Liver (tissue), 9 donors: Measurements from ENCODE around the gene RBSN. TPM values are rescaled to one million over a fixed set of nuclear protein-coding genes. Genes with fewer than 3 reads are reported as not detected.

Experiments
- DNase-seq: peaks from one replicate; pipeline ENCODE4 v3.0.0-alpha.2; 2017; ENCODE audit warnings: low spot score
- H3K27ac ChIP-seq, 2 donors: one replicate each; pipeline ENCODE4 v1.7.0; 2013; ENCODE audit warnings: inconsistent platforms in 2 of 2, low read length in 2 of 2, control low read depth in 1 of 2, low read depth in 1 of 2, mild to moderate bottlenecking in 1 of 2
- H3K27me3 ChIP-seq, 4 donors: one replicate each; pipeline versions ENCODE4 v1.6.1 to v1.7.0; 2013; ENCODE audit warnings: low read length in 3 of 4, inconsistent platforms in 1 of 4, mild to moderate bottlenecking in 1 of 4, moderate library complexity in 1 of 4; ENCODE audit not compliant: control insufficient read depth in 4 of 4, insufficient read depth in 4 of 4
- H3K36me3 ChIP-seq, 4 donors: one replicate each; pipeline versions ENCODE4 v1.6.1 to v1.7.0; 2013; ENCODE audit warnings: low read length in 3 of 4, mild to moderate bottlenecking in 3 of 4, low read depth in 1 of 4, moderate library complexity in 1 of 4; ENCODE audit not compliant: control insufficient read depth in 4 of 4, insufficient read depth in 3 of 4
- H3K4me1 ChIP-seq, 4 donors: one replicate each; pipeline versions ENCODE4 v1.6.1 to v1.7.0; 2013; ENCODE audit warnings: low read length in 3 of 4, mild to moderate bottlenecking in 3 of 4, moderate library complexity in 1 of 4; ENCODE audit not compliant: control insufficient read depth in 4 of 4, insufficient read depth in 4 of 4
- H3K4me3 ChIP-seq, 3 donors: one replicate each; pipeline versions ENCODE4 v1.6.1 to v1.7.0; 2013; ENCODE audit warnings: low read length in 3 of 3, control low read depth in 1 of 3, low read depth in 1 of 3, mild to moderate bottlenecking in 1 of 3
- H3K9ac ChIP-seq, 2 donors: one replicate each; pipeline ENCODE4 v1.7.0; 2013; ENCODE audit warnings: low read length in 2 of 2, mild to moderate bottlenecking in 2 of 2, moderate library complexity in 2 of 2, control low read depth in 1 of 2, low read depth in 1 of 2
- H3K9me3 ChIP-seq, 4 donors: one replicate each; pipeline versions ENCODE4 v1.6.1 to v1.7.0; 2013; ENCODE audit warnings: low read length in 3 of 4; ENCODE audit not compliant: control insufficient read depth in 4 of 4
- CTCF ChIP-seq: fragments of 150-350 bp; IDR thresholded peaks from 2 replicates; pipeline ENCODE4 v1.5.1; 2017; ENCODE audit warnings: improper control_type of control experiment, low read depth, low read length; ENCODE audit not compliant: missing input control
- EGR1 ChIP-seq, 2 donors: IDR thresholded peaks; 2 replicates each; pipeline ENCODE4 v1.6.1; 2016 to 2018; ENCODE audit warnings: antibody characterized with exemption in 2 of 2, low read depth in 2 of 2
- FOXA1 ChIP-seq: IDR thresholded peaks from 2 replicates; pipeline ENCODE4 v1.6.1; 2016; ENCODE audit warnings: antibody characterized with exemption
- FOXA2 ChIP-seq: IDR thresholded peaks from 2 replicates; pipeline ENCODE4 v1.6.1; 2016; ENCODE audit warnings: antibody characterized with exemption
- GABPA ChIP-seq, 2 donors: IDR thresholded peaks in 1 of 2; conservative IDR thresholded peaks in 1 of 2; 2 replicates each; pipeline ENCODE4 v1.6.1; 2016; ENCODE audit warnings: antibody characterized with exemption in 2 of 2, mild to moderate bottlenecking in 1 of 2, moderate library complexity in 1 of 2
- HNF4A ChIP-seq, 2 donors: conservative IDR thresholded peaks; 2 replicates each; pipeline ENCODE4 v1.6.1; 2016; ENCODE audit warnings: antibody characterized with exemption in 2 of 2, mild to moderate bottlenecking in 2 of 2
- MAX ChIP-seq: IDR thresholded peaks from 2 replicates; pipeline ENCODE4 v1.6.1; 2016; ENCODE audit warnings: antibody characterized with exemption
- NR2F2 ChIP-seq: IDR thresholded peaks from 2 replicates; pipeline ENCODE4 v1.6.1; 2016; ENCODE audit warnings: antibody characterized with exemption
- RAD21 ChIP-seq, 2 donors: IDR thresholded peaks; 2 replicates each; pipeline ENCODE4 v1.6.1; 2016; ENCODE audit warnings: antibody characterized with exemption in 2 of 2, mild to moderate bottlenecking in 2 of 2
- REST ChIP-seq: IDR thresholded peaks from 2 replicates; pipeline ENCODE4 v1.6.1; 2016; ENCODE audit warnings: antibody characterized with exemption, mild to moderate bottlenecking
- RXRA ChIP-seq, 2 donors: IDR thresholded peaks; 2 replicates each; pipeline ENCODE4 v1.6.1; 2017 to 2018; ENCODE audit warnings: antibody characterized with exemption in 2 of 2, mild to moderate bottlenecking in 1 of 2
- SP1 ChIP-seq: IDR thresholded peaks from 2 replicates; pipeline ENCODE4 v1.6.1; 2018; ENCODE audit warnings: antibody characterized with exemption, mild to moderate bottlenecking
- TAF1 ChIP-seq: conservative IDR thresholded peaks from 2 replicates; pipeline ENCODE4 v1.6.1; 2016; ENCODE audit warnings: antibody characterized with exemption, mild to moderate bottlenecking
- ZBTB33 ChIP-seq: IDR thresholded peaks from 2 replicates; pipeline ENCODE4 v1.6.1; 2016; ENCODE audit warnings: antibody characterized with exemption
- WGBS: extraction: QIAGEN DNeasy Blood & Tissue Kit; methylation state at CpG from one replicate; pipeline ENCODE4 v1.1.7; 2013; 5-methylcytosine and 5-hydroxymethylcytosine counted together
- polyA plus RNA-seq, 2 donors: library from polyadenylated mRNA; stranded (reverse) in 1 of 2; unstranded in 1 of 2; fragments of 200-250 nt in 1 of 2; fragments of >200 nt in 1 of 2; fragmentation: Nextera tagmentation in 1 of 2; extraction: Ambion mirVana in 1 of 2; gene quantifications; one replicate each; pipeline versions ENCODE4 v1.2.1 to v1.2.3, GENCODE V29; 2013 to 2015
- total RNA-seq, 2 donors: library from RNA; depleted of rRNA; stranded (reverse); fragments of >200 nt; gene quantifications; one replicate each; pipeline ENCODE4 v1.2.3, GENCODE V29; 2014
- donor health status: healthy.
- donor health status: healthy.
- donor health status: healthy.
- donor health status: healthy.
- donor health status: healthy.

Gene RBSN
- total and polyA plus RNA-seq, 4 donors = 5.6 to 18.3 (median 11.9) TPM

- WGBS = 90% methylated on average over 2 of the region's 2 CpGs
- Histone ChIP-seq H3K9ac (no peak overlapping the region), H3K27ac (no peak overlapping the region), H3K9me3 (no peaks in the 10 kb centered on the region), H3K36me3 (peaks cover 8 to 45% (median 38%) of the 10 kb centered on the region in 4 donors), H3K4me1 (no peaks in the 10 kb centered on the region), H3K27me3 (no peaks in the 10 kb centered on the region), H3K4me3 (no peak overlapping the region)
- no peak for DNase-seq
- no peak for TF ChIP-seq ZBTB33
- TF ChIP-seq CTCF = no peak
- no peak for TF ChIP-seq GABPA (IDR thresholded peaks at IDR 0.05 in 1 of 2, conservative IDR thresholded peaks at IDR 0.05 in 1 of 2)
- TF ChIP-seq MAX = no peak
- no peak for TF ChIP-seq NR2F2
Observed at GRCh38 chr3:15071699-15072098, 27.2 kb downstream of the RBSN start.

- no peak overlapping the region for H3K27ac ChIP-seq
- no peaks in the 10 kb centered on the region for H3K27me3 ChIP-seq
- peaks cover 6 to 23% (median 21%) of the 10 kb centered on the region in 4 donors for H3K36me3 ChIP-seq
- no peak overlapping the region for H3K4me3 ChIP-seq
- 98% methylated on average over 1 of the region's 1 CpG for WGBS
- no peaks in the 10 kb centered on the region for H3K4me1 ChIP-seq
- no peak overlapping the region for H3K9ac ChIP-seq
- no peak for DNase-seq
- no peaks in the 10 kb centered on the region for H3K9me3 ChIP-seq
- TF ChIP-seq RXRA (IDR thresholded peaks at IDR 0.05) = no peak
Observed at GRCh38 chr3:15069441-15069840, 29.5 kb downstream of the RBSN start.

- Histone ChIP-seq H3K9ac (no peak overlapping the region), H3K4me1 (peaks cover 3 to 16% (median 15%) of the 10 kb centered on the region in 4 donors), H3K36me3 (peaks cover 0 to 9% (median 3%) of the 10 kb centered on the region in 4 donors), H3K9me3 (no peaks in the 10 kb centered on the region), H3K27me3 (no peaks in the 10 kb centered on the region), H3K27ac (no peak overlapping the region), H3K4me3 (no peak overlapping the region)
- DNase-seq = no peak
- WGBS = 96% methylated on average over 3 of the region's 3 CpGs
- TF ChIP-seq REST (no peak), ZBTB33 (no peak), HNF4A (conservative IDR thresholded peaks at IDR 0.05) (no peak), GABPA (IDR thresholded peaks at IDR 0.05 in 1 of 2, conservative IDR thresholded peaks at IDR 0.05 in 1 of 2) (no peak), CTCF (no peak), FOXA2 (no peak), FOXA1 (no peak), RAD21 (IDR thresholded peaks at IDR 0.05) (no peak), TAF1 (no peak), NR2F2 (no peak), RXRA (IDR thresholded peaks at IDR 0.05) (no peak), MAX (no peak), EGR1 (IDR thresholded peaks at IDR 0.05; ENCODE audit: low read depth in 2 of 2) (no peak), SP1 (no peak)
Observed at GRCh38 chr3:15066467-15066866, 32.5 kb downstream of the RBSN start.
